ENCODE results near the gene ZNF552.

DNA sequence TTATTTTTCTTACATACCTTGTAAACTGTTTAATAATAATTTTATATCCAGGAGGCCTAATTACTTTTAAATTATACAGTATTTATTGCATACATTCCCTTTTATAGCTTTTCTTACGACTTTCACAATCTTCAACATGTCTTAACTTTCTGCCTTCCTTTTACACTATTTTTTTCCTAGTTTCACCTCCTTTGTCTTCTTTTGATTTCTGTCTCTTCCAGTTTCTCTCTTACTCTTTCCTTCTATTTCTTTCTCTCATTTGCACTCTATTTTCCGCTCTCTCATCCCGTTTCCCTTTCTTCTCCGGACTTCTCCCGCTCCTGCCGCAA is 11.5 kb downstream of the ZNF552 start:
- TF ChIP-seq, protein P1, sequence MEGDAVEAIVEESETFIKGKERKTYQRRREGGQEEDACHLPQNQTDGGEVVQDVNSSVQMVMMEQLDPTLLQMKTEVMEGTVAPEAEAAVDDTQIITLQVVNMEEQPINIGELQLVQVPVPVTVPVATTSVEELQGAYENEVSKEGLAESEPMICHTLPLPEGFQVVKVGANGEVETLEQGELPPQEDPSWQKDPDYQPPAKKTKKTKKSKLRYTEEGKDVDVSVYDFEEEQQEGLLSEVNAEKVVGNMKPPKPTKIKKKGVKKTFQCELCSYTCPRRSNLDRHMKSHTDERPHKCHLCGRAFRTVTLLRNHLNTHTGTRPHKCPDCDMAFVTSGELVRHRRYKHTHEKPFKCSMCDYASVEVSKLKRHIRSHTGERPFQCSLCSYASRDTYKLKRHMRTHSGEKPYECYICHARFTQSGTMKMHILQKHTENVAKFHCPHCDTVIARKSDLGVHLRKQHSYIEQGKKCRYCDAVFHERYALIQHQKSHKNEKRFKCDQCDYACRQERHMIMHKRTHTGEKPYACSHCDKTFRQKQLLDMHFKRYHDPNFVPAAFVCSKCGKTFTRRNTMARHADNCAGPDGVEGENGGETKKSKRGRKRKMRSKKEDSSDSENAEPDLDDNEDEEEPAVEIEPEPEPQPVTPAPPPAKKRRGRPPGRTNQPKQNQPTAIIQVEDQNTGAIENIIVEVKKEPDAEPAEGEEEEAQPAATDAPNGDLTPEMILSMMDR (IDR thresholded peaks at IDR 0.05) = no peak
- no peak for TF ChIP-seq EZH2 (IDR thresholded peaks at IDR 0.05; ENCODE audit: borderline replicate concordance, insufficient read depth, low read depth, low read length, poor library complexity, severe bottlenecking)
